Esophagus squamous epithelium (tissue), 4 donors: ENCODE data around the gene UVSSA.

Source experiments
- CTCF ChIP-seq, 6 experiments: fragments of 450-650 bp in 4 of 6; fragments of 200-600 bp in 2 of 6; sonication (generic) in 2 of 6; IDR thresholded peaks; one replicate each; pipeline ENCODE4 v1.5.1; 2016 to 2019; ENCODE audit warnings: antibody characterized with exemption in 6 of 6, mild to moderate bottlenecking in 4 of 6, moderate library complexity in 4 of 6
- POLR2A ChIP-seq, 4 donors: fragments of 450-650 bp; IDR thresholded peaks; one replicate each; pipeline ENCODE4 v1.6.1; 2017; ENCODE audit warnings: antibody characterized with exemption in 4 of 4, mild to moderate bottlenecking in 4 of 4, moderate library complexity in 3 of 4

GRCh38 chr4:1358421-1359143 lies 11.6 kb downstream of the UVSSA start:
- TF ChIP-seq CTCF (IDR thresholded peaks at IDR 0.05), result no peak
- TF ChIP-seq POLR2A (IDR thresholded peaks at IDR 0.05), result no peak
